Jurkat, Clone E6-1 (cell line): Measurements from ENCODE around the gene TOX4.
"Not testable (repeated sequence)": the region's sequence is repeated elsewhere in the genome, so short reads cannot be mapped to it uniquely, and the experiment has no call there.

Experiments
- DNase-seq: peaks from one replicate; pipeline ENCODE4 v3.0.0-alpha.2; 2011; ENCODE audit warnings: low read depth, low spot score
- H3K4me3 ChIP-seq: 2 replicates; pipeline ENCODE4 v1.5.1; 2011; ENCODE audit warnings: mild to moderate bottlenecking, low read length, control low read depth, moderate library complexity

TOX4 gene

GRCh38 chr14:21528381-21529348 lies 51.7 kb downstream of the TOX4 start:
- H3K4me3 ChIP-seq, result no peak overlapping the region
- no peak for DNase-seq

DNA sequence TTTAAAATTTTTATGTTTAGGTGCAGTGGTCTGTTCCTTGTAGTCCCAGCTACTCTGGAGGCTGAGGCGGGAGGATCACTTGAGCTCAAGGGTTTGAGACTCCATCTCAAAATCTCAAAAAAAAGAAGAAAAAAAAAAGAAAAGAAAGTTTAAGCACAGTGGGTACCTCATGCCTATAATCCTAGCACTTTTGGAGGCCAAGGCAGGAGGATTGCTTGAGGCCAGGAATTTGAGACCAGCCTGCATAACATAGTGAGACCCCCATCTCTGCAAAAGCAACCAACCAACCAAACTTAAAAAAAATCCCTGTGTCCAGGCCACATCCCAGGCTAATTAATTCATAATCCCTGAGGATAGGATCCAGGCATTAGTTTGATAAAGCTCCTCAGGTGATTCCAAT lies 52.5 kb downstream of the TOX4 start:
- H3K4me3 ChIP-seq, result no peak overlapping the region
- no peak for DNase-seq

DNA sequence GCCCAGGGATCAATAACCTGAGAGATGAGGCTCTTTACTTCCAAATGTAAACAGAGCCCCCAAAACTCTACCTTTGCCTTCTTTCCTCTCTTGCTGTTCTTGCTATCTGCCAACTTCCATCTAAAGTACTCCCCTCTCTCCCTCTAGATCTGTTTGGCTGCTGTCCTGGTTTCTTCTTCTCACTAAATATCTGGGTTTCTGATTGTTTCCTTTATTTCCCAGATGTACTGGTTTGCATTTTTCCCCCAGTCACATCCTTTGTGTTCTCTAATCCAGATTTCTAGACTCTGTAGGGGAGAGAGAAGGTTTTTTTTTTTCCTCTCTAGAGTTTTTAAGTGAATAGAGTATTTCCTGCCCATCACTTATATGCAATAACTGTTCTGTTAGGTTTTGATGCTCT lies 56.3 kb downstream of the TOX4 start:
- H3K4me3 ChIP-seq, result no peak overlapping the region
- DNase-seq, result no peak

DNA sequence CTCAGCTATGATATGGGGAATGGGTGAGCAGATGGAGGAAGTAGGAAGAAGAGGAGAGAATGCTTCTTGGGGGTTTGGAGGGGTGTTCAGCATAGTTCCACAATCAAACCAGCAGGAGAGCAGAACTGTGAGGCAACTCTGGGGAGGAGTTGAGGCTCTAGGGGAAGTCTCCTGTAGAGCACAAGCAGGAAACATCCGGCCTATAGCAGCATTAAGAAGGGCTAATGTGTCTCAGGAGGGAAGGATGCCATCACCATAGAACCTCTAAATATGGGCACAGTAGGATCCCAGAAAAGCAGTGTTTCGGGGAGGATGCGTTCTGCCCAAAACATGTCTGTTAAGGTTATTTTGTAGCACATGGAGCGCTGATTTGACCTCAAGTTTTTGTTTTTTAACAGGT lies 57.6 kb downstream of the TOX4 start:
- no peak for DNase-seq
- H3K4me3 ChIP-seq, result no peak overlapping the region

DNA sequence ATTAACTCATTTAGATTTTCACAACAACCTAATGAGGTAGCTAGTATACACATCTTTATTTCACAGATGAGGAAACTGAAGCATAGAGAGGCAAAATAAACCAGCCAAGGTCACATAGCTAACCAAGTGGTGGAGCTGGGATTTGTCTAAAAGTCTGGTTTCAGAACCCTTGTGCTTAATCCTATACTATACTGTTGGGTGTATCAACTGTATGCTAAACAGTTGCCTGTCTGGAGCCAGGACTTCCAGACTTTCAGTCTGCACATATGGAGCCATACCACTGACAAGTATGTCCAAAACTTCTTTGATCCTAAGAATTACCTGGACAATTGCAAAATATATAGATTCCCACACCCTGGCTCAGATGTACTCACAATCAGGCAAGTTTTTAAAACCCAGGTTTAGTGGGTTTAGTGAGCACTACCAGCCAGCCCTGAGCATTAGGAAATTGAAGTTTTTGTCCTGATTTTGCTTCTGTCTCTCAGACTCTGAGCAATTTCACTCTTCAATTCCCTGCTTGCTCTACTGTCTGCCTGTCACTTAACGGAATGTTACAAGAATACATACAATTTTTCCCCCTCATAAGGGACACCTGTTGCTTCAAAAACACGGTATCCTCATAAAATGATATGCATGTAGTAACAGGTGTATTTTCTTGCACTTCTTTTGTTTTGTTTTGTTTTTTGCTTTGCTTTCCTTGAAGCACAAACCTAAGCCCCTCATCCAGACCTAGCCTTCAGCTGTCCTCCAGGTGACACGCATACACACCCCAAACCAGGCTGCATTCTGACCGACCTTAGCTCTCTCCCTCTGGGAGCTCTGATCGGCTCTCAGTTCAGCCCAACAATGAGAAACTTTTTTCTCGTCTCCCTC lies 58.8 kb downstream of the TOX4 start:
- no peak for DNase-seq
- H3K4me3 ChIP-seq, result no peak overlapping the region

GRCh38 chr14:21536418-21537089 lies 59.6 kb downstream of the TOX4 start:
- DNase-seq, result no peak
- no peak overlapping the region for H3K4me3 ChIP-seq

DNA sequence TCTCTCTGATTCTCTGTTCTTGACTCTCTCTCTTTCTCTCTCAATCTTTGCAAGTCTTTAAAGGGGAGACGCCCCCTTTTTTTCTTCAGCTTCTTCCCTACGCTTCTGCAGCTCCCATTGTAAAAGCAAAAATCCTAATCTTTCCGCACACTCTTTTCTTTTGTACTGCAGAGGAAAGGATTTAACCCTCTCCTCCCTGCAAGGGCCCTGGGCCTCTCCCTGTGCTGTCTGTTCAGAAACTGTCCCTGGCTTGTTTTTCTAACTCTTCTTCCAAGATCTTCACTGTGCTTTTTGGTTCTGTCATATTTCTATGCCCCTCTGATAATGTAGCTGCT lies 60.1 kb downstream of the TOX4 start:
- H3K4me3 ChIP-seq, result no peak overlapping the region
- no peak for DNase-seq

DNA sequence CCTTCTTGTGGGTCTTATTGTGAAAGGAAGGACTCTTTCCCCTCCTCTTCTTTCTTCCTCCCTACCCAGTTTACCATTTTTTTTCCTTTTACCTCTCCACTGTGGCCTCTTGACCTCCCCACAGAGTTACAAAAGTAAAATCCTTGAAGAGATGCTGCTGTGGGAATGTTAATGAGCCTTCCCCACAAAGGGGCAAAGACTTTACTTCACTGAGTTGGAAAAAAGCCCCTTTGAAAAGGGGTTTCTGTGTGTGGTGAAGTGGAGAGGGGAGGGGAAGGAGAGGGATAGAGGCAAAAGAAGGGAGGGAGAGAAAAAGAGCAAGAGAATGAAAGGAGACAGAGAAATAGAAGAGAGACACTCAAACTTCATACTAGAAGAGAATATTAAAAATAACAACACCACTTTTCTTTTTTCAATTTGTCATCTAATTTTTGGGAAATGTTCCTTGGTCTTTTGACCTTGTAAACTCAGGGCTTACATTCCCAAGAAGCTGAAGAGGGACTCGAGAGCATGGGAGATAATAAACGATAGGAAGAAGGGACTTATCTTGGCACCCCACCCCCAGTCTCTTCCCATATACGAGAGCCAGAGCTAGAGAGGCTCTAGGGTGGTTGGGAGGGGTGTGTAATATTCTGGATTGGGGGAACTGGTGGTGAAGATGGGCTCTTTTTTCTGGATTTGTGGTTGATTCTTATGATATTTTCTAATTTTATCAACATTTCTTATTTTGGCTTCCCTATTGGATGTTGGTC lies 62.4 kb downstream of the TOX4 start:
- no peak overlapping the region for H3K4me3 ChIP-seq
- DNase-seq, result no peak

DNA sequence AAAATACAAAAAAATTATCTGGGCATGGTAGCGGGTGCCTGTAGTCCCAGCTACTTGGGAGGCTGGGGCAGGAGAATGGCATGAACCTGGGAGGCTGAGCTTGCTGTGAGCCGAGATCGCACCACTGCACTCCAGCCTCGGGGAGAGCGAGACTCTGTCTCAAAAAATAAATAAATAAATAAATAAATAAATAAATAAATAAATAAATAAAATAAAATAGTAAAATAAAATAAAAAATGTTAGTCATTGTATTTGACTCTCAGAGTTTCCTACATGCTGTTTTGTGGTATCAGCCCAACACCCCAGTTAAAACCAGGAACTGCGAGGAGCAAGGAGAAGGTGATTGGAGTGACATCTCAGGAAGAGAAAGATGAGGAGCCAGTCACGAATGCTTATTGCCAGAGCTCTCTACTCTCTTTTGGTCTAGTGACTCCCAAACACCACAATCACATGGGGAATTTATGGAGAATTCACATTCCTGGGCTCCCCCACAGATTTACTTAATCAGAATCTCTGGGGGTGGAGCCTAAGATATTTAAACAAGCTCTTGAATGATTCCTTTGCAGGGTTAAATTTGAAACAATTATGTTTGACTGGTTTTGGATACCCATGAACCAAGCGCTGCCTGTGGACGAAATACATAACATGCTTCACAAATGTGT lies 64.5 kb downstream of the TOX4 start:
- no peak for DNase-seq
- no peak overlapping the region for H3K4me3 ChIP-seq

DNA sequence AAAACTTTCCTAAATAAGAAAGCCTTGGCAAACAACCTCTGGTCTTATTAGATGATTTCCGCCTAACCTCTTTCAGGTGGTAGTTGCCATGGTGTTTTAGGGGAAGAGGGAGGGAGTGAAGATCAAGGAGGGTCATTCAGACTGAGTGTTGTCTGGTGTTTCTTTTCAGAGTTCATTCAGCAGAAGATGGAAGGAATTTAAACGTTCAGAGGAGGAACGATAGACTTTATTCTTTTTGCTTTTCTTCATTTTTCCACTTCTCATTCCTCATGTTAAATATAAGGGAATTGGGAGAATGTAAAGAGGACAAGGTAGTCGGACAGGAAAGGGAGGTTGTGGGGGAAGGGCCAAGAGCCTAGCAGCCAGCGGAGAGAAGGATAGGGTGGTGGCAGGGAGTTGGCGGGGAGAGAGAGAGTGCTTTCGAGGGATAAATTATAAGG lies 66.5 kb downstream of the TOX4 start:
- no peak overlapping the region for H3K4me3 ChIP-seq
- DNase-seq, result no peak

DNA sequence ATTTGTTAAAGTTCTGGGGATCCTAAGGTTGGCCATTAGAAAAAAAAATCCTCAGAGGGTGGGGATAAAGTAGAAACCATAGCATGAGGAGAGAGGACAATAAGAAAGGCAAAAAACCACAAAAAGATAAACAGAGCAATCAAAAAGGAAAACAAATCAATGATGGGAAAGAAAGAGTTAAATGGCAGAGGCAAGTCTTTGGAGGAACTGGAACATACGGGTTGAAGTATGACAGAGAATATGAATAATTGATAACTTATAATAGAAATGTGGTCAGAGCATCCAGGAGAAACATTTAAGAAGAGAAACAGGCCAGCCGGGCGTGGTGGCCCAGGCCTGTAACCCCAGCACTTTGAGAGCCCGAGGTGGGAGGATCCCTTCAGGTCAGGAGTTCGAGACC lies 67.0 kb downstream of the TOX4 start:
- no peak for DNase-seq
- H3K4me3 ChIP-seq, result no peak overlapping the region

DNA sequence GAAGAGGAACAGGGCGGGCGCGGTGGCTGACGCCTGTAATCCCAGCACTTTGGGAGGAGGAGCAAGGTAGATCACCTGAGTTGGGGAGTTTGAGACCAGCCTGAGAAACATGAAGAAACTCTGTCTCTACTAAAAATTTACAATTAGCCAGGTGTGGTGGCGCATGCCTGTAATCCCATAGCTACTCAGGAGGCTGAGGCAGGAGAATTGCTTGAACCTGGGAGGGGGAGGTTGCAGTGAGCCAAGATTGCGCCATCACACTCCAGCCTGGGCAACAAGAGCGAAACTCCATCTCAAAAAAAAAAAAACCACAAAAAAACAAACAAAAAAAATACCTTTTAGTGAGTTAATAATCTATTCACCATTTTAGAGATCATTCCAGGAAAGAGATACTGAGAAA lies 67.6 kb downstream of the TOX4 start:
- not testable (repeated sequence) for DNase-seq, H3K4me3 ChIP-seq
